OCI-LY1 (cell line): ENCODE measurements around the gene NPAS3.

Experiments used
- H2AFZ ChIP-seq: fragments of 200-600 bp; sonication (generic), shearing (Covaris generic); 2 replicates; pipeline ENCODE4 v1.6.0; 2014; ENCODE audit warnings: antibody characterized with exemption, mild to moderate bottlenecking, low read length
- H3F3A ChIP-seq: fragments of 200-600 bp; sonication (generic), shearing (Covaris generic); 2 replicates; pipeline ENCODE4 v1.6.0; 2014; ENCODE audit warnings: mild to moderate bottlenecking, antibody characterized with exemption, low read length, moderate library complexity; ENCODE audit not compliant: insufficient read depth
- H3K27ac ChIP-seq: fragments of 200-600 bp; sonication (generic); 2 replicates; pipeline ENCODE4 v1.5.1; 2014; ENCODE audit warnings: low read length, mixed run types, mild to moderate bottlenecking, low read depth; ENCODE audit not compliant: poor library complexity, severe bottlenecking
- H3K27me3 ChIP-seq: fragments of 200-600 bp; sonication (generic); 2 replicates; pipeline ENCODE4 v1.6.0; 2014; ENCODE audit warnings: antibody characterized with exemption, mild to moderate bottlenecking, low read length, moderate library complexity; ENCODE audit not compliant: insufficient read depth
- H3K36me3 ChIP-seq: fragments of 200-600 bp; sonication (generic); 2 replicates; pipeline ENCODE4 v1.6.1; 2014; ENCODE audit warnings: mild to moderate bottlenecking, antibody characterized with exemption, low read length, moderate library complexity, mixed read lengths; ENCODE audit not compliant: insufficient read depth
- H3K4me1 ChIP-seq: fragments of 200-600 bp; sonication (generic); 2 replicates; pipeline ENCODE4 v1.5.1; 2014; ENCODE audit warnings: mild to moderate bottlenecking, low read length, moderate library complexity; ENCODE audit not compliant: insufficient read depth, severe bottlenecking
- H3K4me2 ChIP-seq: fragments of 200-600 bp; sonication (generic), shearing (Covaris generic); 2 replicates; pipeline ENCODE4 v1.6.1; 2014; ENCODE audit warnings: low read length
- H3K4me3 ChIP-seq: fragments of 200-600 bp; sonication (generic); 2 replicates; pipeline ENCODE4 v1.5.1; 2014; ENCODE audit warnings: low read length, low read depth, mild to moderate bottlenecking, mixed read lengths; ENCODE audit not compliant: poor library complexity, severe bottlenecking
- H3K79me2 ChIP-seq: fragments of 200-600 bp; shearing (Covaris generic); 2 replicates; pipeline ENCODE4 v1.6.1; 2016; ENCODE audit warnings: mixed run types, low read length, mixed read lengths; ENCODE audit not compliant: insufficient read depth
- H3K9ac ChIP-seq: fragments of 200-600 bp; sonication (generic), shearing (Covaris generic); 2 replicates; pipeline ENCODE4 v1.6.1; 2014; ENCODE audit warnings: mild to moderate bottlenecking, low read length, mixed read lengths
- H3K9me2 ChIP-seq: fragments of 200-600 bp; sonication (generic), shearing (Covaris generic); 2 replicates; pipeline ENCODE4 v1.6.1; 2014; ENCODE audit warnings: low read depth, mild to moderate bottlenecking, low read length, mixed read lengths
- H3K9me3 ChIP-seq: fragments of 200-600 bp; shearing (Covaris generic); 2 replicates; pipeline ENCODE4 v1.6.1; 2014; ENCODE audit warnings: low read length, mixed read lengths
- H4K20me1 ChIP-seq: fragments of 200-600 bp; sonication (generic), shearing (Covaris generic); 2 replicates; pipeline ENCODE4 v1.6.0; 2016; ENCODE audit warnings: mild to moderate bottlenecking, low read length; ENCODE audit not compliant: insufficient read depth
- CTCF ChIP-seq: fragments of 200-600 bp; sonication (generic), shearing (Covaris generic); IDR thresholded peaks from 2 replicates; pipeline ENCODE4 v1.5.1; 2017; ENCODE audit warnings: mild to moderate bottlenecking, antibody characterized with exemption, low read length, moderate library complexity, mixed read lengths
- EZH2 ChIP-seq: fragments of 200-600 bp; sonication (generic), shearing (Covaris generic); IDR thresholded peaks from 2 replicates; pipeline ENCODE4 v1.8.0; 2017; ENCODE audit warnings: borderline replicate concordance, mixed run types, mild to moderate bottlenecking, antibody characterized with exemption, low read length, moderate library complexity, mixed read lengths

Gene NPAS3

GRCh38 chr14:33742166-33742565 lies 803.5 kb downstream of the NPAS3 start:
- H2AFZ ChIP-seq = no peak overlapping the region
- TF ChIP-seq EZH2 = no peak
- no peak for TF ChIP-seq CTCF
- no peaks in the 10 kb centered on the region for H3K27me3 ChIP-seq
- H4K20me1 ChIP-seq = no peaks in the 10 kb centered on the region
- no peaks in the 10 kb centered on the region for H3K4me1 ChIP-seq
- no peaks in the 10 kb centered on the region for H3K36me3 ChIP-seq
- H3K9me3 ChIP-seq = no peaks in the 10 kb centered on the region
- H3K9me2 ChIP-seq = no peaks in the 10 kb centered on the region
- no peak overlapping the region for H3K4me3 ChIP-seq
- H3K4me2 ChIP-seq = no peak overlapping the region
- H3F3A ChIP-seq = no peaks in the 10 kb centered on the region
- H3K9ac ChIP-seq = no peak overlapping the region
- no peak overlapping the region for H3K27ac ChIP-seq
- H3K79me2 ChIP-seq = no peaks in the 10 kb centered on the region

- Histone ChIP-seq H3K9me3 (no peaks in the 10 kb centered on the region), H3K27ac (no peak overlapping the region), H3K79me2 (no peaks in the 10 kb centered on the region), H3K27me3 (no peaks in the 10 kb centered on the region), H3K9me2 (no peaks in the 10 kb centered on the region), H3F3A (no peaks in the 10 kb centered on the region), H4K20me1 (no peaks in the 10 kb centered on the region), H3K9ac (no peak overlapping the region), H3K4me1 (no peaks in the 10 kb centered on the region), H3K4me2 (no peak overlapping the region), H3K36me3 (no peaks in the 10 kb centered on the region), H2AFZ (no peak overlapping the region), H3K4me3 (no peak overlapping the region)
- TF ChIP-seq CTCF = no peak
- TF ChIP-seq EZH2 = no peak
Observed at GRCh38 chr14:33745163-33745562, 806.5 kb downstream of the NPAS3 start.

DNA sequence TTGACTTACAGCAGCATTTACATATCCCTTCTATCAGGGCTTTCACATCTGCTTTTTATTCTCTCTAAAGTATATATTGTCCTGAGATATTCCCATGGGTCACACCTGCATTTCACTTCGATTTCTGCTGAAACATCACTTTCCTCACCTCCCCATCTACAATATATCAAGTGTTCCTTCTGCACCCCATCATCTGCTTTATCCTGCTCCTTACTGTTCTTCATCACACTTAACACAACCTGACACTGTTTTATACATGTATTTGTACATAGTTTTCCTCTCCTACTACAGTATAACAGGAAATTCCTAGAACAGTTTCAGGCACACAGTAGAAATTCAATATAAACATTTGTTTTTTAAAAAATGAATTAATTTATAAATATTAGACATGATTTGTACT lies 809.1 kb downstream of the NPAS3 start:
- no peaks in the 10 kb centered on the region for H3K4me1 ChIP-seq

More for the DNA sequence above, 809.1 kb downstream of the NPAS3 start:
- Histone ChIP-seq H2AFZ (no peak overlapping the region), H3K36me3 (no peaks in the 10 kb centered on the region), H3K27ac (no peak overlapping the region), H3K79me2 (no peaks in the 10 kb centered on the region), H3K27me3 (no peaks in the 10 kb centered on the region), H4K20me1 (no peaks in the 10 kb centered on the region), H3K9me2 (no peaks in the 10 kb centered on the region), H3K4me3 (no peak overlapping the region), H3K9ac (no peak overlapping the region), H3F3A (no peaks in the 10 kb centered on the region), H3K4me2 (no peak overlapping the region), H3K9me3 (no peaks in the 10 kb centered on the region)
- no peak for TF ChIP-seq EZH2
- no peak for TF ChIP-seq CTCF
